IMR-90 (cell line): ENCODE data around the gene ABTB2. TPM values are rescaled to one million over a fixed set of nuclear protein-coding genes. Genes with fewer than 3 reads are reported as not detected.

ENCODE experiments used
- ATAC-seq: fragments of 200-7000 bp; cut with Tn5 transposase; 2 replicates; pipeline ENCODE4 v1.9.1; 2020; ENCODE audit warnings: low read depth, mild to moderate bottlenecking, moderate library complexity
- BruUV-seq: library from RNA; stranded (reverse); fragments of 400-500 nt; replicated peaks from 2 replicates; lab custom pipeline; 2021; lab: Mats Ljungman, UMichigan
- CTCF ChIA-PET: fragments of 300-600 bp; formaldehyde crosslinking; extraction: SDS; loops from one replicate; lab custom pipeline; 2021; ENCODE audit warnings: antibody characterized with exemption; lab: Yijun Ruan, JAX
- POLR2A ChIA-PET: fragments of 300-600 bp; sonication (Branson Sonifier 250); formaldehyde crosslinking; loops from one replicate; lab custom pipeline; 2022; ENCODE audit warnings: antibody characterized with exemption; ENCODE audit not compliant: unreplicated experiment; lab: Charles Lee
- DNase-seq: peaks from one replicate; pipeline ENCODE4 v3.0.0; 2013
- H2AFZ ChIP-seq: replicated peaks from 2 replicates; pipeline ENCODE3; 2013; ENCODE audit warnings: low read length, mild to moderate bottlenecking; ENCODE audit not compliant: poor library complexity
- H2AK5ac ChIP-seq: 2 replicates; pipeline ENCODE4 v1.6.1; 2013; ENCODE audit warnings: low read depth, low read length, inconsistent platforms
- H2AK9ac ChIP-seq: replicated peaks from 2 replicates; pipeline ENCODE3; 2013; ENCODE audit warnings: mild to moderate bottlenecking, low read depth, low read length, moderate library complexity; ENCODE audit not compliant: poor library complexity
- H2BK120ac ChIP-seq: 2 replicates; pipeline ENCODE4 v1.6.1; 2013; ENCODE audit warnings: low read depth, low read length, inconsistent platforms
- H2BK15ac ChIP-seq: 3 replicates; pipeline ENCODE4 v1.6.1; 2013; ENCODE audit warnings: low read depth, low read length, inconsistent platforms
- H2BK20ac ChIP-seq: 2 replicates; pipeline ENCODE4 v1.6.1; 2013; ENCODE audit warnings: low read depth, mild to moderate bottlenecking, inconsistent platforms, low read length, moderate library complexity
- H2BK5ac ChIP-seq: 2 replicates; pipeline ENCODE4 v1.6.1; 2013; ENCODE audit warnings: mild to moderate bottlenecking, low read depth, low read length, inconsistent platforms; ENCODE audit not compliant: poor library complexity, severe bottlenecking
- H3K14ac ChIP-seq: replicated peaks from 2 replicates; pipeline ENCODE4 v1.6.1; 2013; ENCODE audit warnings: low read depth, low read length, inconsistent platforms
- H3K18ac ChIP-seq: 2 replicates; pipeline ENCODE4 v1.6.1; 2013; ENCODE audit warnings: low read depth, low read length, control low read depth
- H3K23ac ChIP-seq: 2 replicates; pipeline ENCODE4 v1.6.1; 2013; ENCODE audit warnings: low read depth, low read length, inconsistent platforms
- H3K27ac ChIP-seq: 2 replicates; pipeline ENCODE4 v1.5.1; 2013; ENCODE audit warnings: mild to moderate bottlenecking, control low read depth, low read length; ENCODE audit not compliant: insufficient read depth
- H3K27me3 ChIP-seq: 2 replicates; pipeline ENCODE4 v1.6.1; 2013; ENCODE audit warnings: low read length; ENCODE audit not compliant: control insufficient read depth, insufficient read depth
- H3K36me3 ChIP-seq: 2 replicates; pipeline ENCODE4 v1.6.1; 2013; ENCODE audit warnings: low read length, mixed read lengths; ENCODE audit not compliant: control insufficient read depth, insufficient read depth
- H3K4ac ChIP-seq: 2 replicates; pipeline ENCODE4 v1.6.1; 2013; ENCODE audit warnings: low read depth, low read length, inconsistent platforms
- H3K4me1 ChIP-seq: 2 replicates; pipeline ENCODE4 v1.6.1; 2013; ENCODE audit warnings: low read length, mixed read lengths; ENCODE audit not compliant: control insufficient read depth, insufficient read depth
- H3K4me2 ChIP-seq: 2 replicates; pipeline ENCODE4 v1.6.1; 2013; ENCODE audit warnings: low read depth, mild to moderate bottlenecking, control low read depth, low read length, moderate library complexity
- H3K4me3 ChIP-seq: 2 replicates; pipeline ENCODE4 v1.5.1; 2013; ENCODE audit warnings: low read depth, mild to moderate bottlenecking, control low read depth, low read length, moderate library complexity; ENCODE audit not compliant: insufficient read depth
- H3K56ac ChIP-seq: 2 replicates; pipeline ENCODE4 v1.6.1; 2013; ENCODE audit warnings: low read length, inconsistent platforms; ENCODE audit not compliant: insufficient read depth; ENCODE audit errors: extremely low read depth
- H3K79me1 ChIP-seq, 2 experiments: 2 replicates each; pipeline ENCODE4 v1.6.1; 2013; ENCODE audit warnings: low read length in 2 of 2, inconsistent platforms in 1 of 2, low read depth in 1 of 2
- H3K9ac ChIP-seq: 2 replicates; pipeline ENCODE4 v1.6.1; 2013; ENCODE audit warnings: low read depth, low read length, control low read depth
- H3K9me1 ChIP-seq: 2 replicates; pipeline ENCODE4 v1.6.1; 2013; ENCODE audit warnings: low read length, inconsistent platforms; ENCODE audit not compliant: insufficient read depth
- H3K9me3 ChIP-seq: 2 replicates; pipeline ENCODE4 v1.6.1; 2013; ENCODE audit warnings: low read length; ENCODE audit not compliant: control insufficient read depth, insufficient read depth
- H4K20me1 ChIP-seq: 2 replicates; pipeline ENCODE4 v1.6.1; 2013; ENCODE audit warnings: low read length, inconsistent platforms; ENCODE audit not compliant: insufficient read depth
- H4K5ac ChIP-seq: 2 replicates; pipeline ENCODE4 v1.6.1; 2013; ENCODE audit warnings: mild to moderate bottlenecking, low read depth, low read length, control low read depth
- H4K8ac ChIP-seq, 2 experiments: 2 replicates each; pipeline ENCODE4 v1.6.1; 2013; ENCODE audit warnings: low read depth in 2 of 2, low read length in 2 of 2, control low read depth in 1 of 2, inconsistent platforms in 1 of 2
- H4K91ac ChIP-seq: 2 replicates; pipeline ENCODE4 v1.6.1; 2013; ENCODE audit warnings: low read depth, low read length, inconsistent platforms; ENCODE audit not compliant: insufficient read depth
- BHLHE40 ChIP-seq: fragments of 150-350 bp; IDR thresholded peaks from 2 replicates; pipeline ENCODE4 v1.6.1; 2016; ENCODE audit warnings: mild to moderate bottlenecking, low read depth, low read length
- CEBPB ChIP-seq: IDR thresholded peaks from 2 replicates; pipeline ENCODE4 v1.6.1; 2012; ENCODE audit warnings: low read depth, low read length, improper control_type of control experiment
- CHD1 ChIP-seq: IDR thresholded peaks from 2 replicates; pipeline ENCODE4 v1.6.1; 2012; ENCODE audit warnings: low read depth, low read length, improper control_type of control experiment
- CTCF ChIP-seq: conservative IDR thresholded peaks from 2 replicates; pipeline ENCODE4 v1.5.1; 2012; ENCODE audit warnings: mild to moderate bottlenecking, low read depth, low read length, improper control_type of control experiment
- FOS ChIP-seq: fragments of 150-350 bp; IDR thresholded peaks from 2 replicates; pipeline ENCODE4 v1.6.1; 2016; ENCODE audit warnings: low read depth, low read length
- MAFK ChIP-seq: IDR thresholded peaks from 2 replicates; pipeline ENCODE4 v1.6.1; 2012; ENCODE audit warnings: low read depth, low read length, improper control_type of control experiment
- MAZ ChIP-seq: IDR thresholded peaks from 2 replicates; pipeline ENCODE4 v1.6.1; 2012; ENCODE audit warnings: low read depth, mild to moderate bottlenecking, low read length, improper control_type of control experiment, moderate library complexity, borderline replicate concordance
- MXI1 ChIP-seq: IDR thresholded peaks from 2 replicates; pipeline ENCODE4 v1.6.1; 2012; ENCODE audit warnings: low read depth, mild to moderate bottlenecking, low read length, moderate library complexity, borderline replicate concordance
- NFE2L2 ChIP-seq: fragments of 150-350 bp; IDR thresholded peaks from 2 replicates; pipeline ENCODE4 v1.6.1; 2016; ENCODE audit warnings: low read depth, mild to moderate bottlenecking, low read length
- POLR2A ChIP-seq: IDR thresholded peaks from 2 replicates; pipeline ENCODE4 v1.6.1; 2012; ENCODE audit warnings: mild to moderate bottlenecking, low read depth, low read length
- RAD21 ChIP-seq: IDR thresholded peaks from 2 replicates; pipeline ENCODE4 v1.6.1; 2012; ENCODE audit warnings: low read length, improper control_type of control experiment
- RCOR1 ChIP-seq: IDR thresholded peaks from 2 replicates; pipeline ENCODE4 v1.6.1; 2012; ENCODE audit warnings: mild to moderate bottlenecking, low read length, improper control_type of control experiment; ENCODE audit not compliant: insufficient replicate concordance
- RFX5 ChIP-seq: IDR thresholded peaks from 2 replicates; pipeline ENCODE4 v1.8.0; 2012; ENCODE audit warnings: low read depth, mild to moderate bottlenecking, low read length, moderate library complexity
- WGBS, 2 experiments: methylation state at CpG; one replicate each; pipeline versions ENCODE4 v1.1.5 to v1.1.7; 2013; ENCODE audit warnings: missing lambda C conversion rate in 2 of 2; ENCODE audit not compliant: insufficient read length in 1 of 2; ENCODE audit errors: extremely low coverage in 2 of 2; 5-methylcytosine and 5-hydroxymethylcytosine counted together
- dilution Hi-C: fragments of 300-500 bp; cut with HindIII; formaldehyde crosslinking; loops from one replicate; pipeline ENCODE4 v1.14.3; 2018; ENCODE audit warnings: low sequenced_read_pairs; ENCODE audit not compliant: unreplicated experiment
- in situ Hi-C: fragments of 300-500 bp; cut with MboI; formaldehyde crosslinking; loops from 3 replicates; pipeline ENCODE4 v1.14.3; 2019; ENCODE audit warnings: low sequenced_read_pairs, inconsistent platforms, mixed read lengths
- intact Hi-C: fragments of 100-400 bp; cut with micrococcal nuclease; formaldehyde crosslinking; loops from 2 replicates; pipeline ENCODE4 v1.10.0; 2022
- polyA plus RNA-seq, 3 experiments: library from polyadenylated mRNA; depleted of rRNA; stranded (reverse); fragments of >200 nt; gene quantifications; 2 replicates each; pipeline ENCODE4 v1.2.3, GENCODE V29; 2012; ENCODE audit warnings: low replicate concordance in 1 of 3
- total RNA-seq: library from RNA; depleted of rRNA; stranded (reverse); fragments of >200 nt; gene quantifications from 2 replicates; pipeline ENCODE4 v1.2.3, GENCODE V29; 2012
- TF ChIP-seq, protein P1 (sequence below): fragments of 150-350 bp; IDR thresholded peaks from 2 replicates; pipeline ENCODE4 v1.6.1; 2016; ENCODE audit warnings: low read depth, mild to moderate bottlenecking, low read length, moderate library complexity, borderline replicate concordance
- TF ChIP-seq, protein P2 (sequence below): fragments of 150-350 bp; IDR thresholded peaks from 2 replicates; pipeline ENCODE4 v1.6.1; 2017; ENCODE audit warnings: mild to moderate bottlenecking, antibody characterized with exemption, low read length, low read depth

The ABTB2 gene
- total and polyA plus RNA-seq, 2 of the 4 experiments (the other 2 are of a cell fraction): 0.18 to 2.0 TPM

GRCh38 chr11:34182425-34182824 lies 175.4 kb downstream of the ABTB2 start:
- POLR2A ChIA-PET: no interaction called here
- TF ChIP-seq POLR2A: no peak
- TF ChIP-seq RCOR1: no peak
- TF ChIP-seq RAD21: no peak
- TF ChIP-seq MAZ: no peak
- no peak for TF ChIP-seq CEBPB
- no peak for TF ChIP-seq FOS
- TF ChIP-seq CHD1: no peak
- no peak for TF ChIP-seq NFE2L2
- no peak for TF ChIP-seq MAFK
- TF ChIP-seq RFX5: no peak
- TF ChIP-seq, protein P1, sequence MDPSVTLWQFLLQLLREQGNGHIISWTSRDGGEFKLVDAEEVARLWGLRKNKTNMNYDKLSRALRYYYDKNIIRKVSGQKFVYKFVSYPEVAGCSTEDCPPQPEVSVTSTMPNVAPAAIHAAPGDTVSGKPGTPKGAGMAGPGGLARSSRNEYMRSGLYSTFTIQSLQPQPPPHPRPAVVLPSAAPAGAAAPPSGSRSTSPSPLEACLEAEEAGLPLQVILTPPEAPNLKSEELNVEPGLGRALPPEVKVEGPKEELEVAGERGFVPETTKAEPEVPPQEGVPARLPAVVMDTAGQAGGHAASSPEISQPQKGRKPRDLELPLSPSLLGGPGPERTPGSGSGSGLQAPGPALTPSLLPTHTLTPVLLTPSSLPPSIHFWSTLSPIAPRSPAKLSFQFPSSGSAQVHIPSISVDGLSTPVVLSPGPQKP: no peak
- no peak for TF ChIP-seq CTCF
- TF ChIP-seq, protein P2, sequence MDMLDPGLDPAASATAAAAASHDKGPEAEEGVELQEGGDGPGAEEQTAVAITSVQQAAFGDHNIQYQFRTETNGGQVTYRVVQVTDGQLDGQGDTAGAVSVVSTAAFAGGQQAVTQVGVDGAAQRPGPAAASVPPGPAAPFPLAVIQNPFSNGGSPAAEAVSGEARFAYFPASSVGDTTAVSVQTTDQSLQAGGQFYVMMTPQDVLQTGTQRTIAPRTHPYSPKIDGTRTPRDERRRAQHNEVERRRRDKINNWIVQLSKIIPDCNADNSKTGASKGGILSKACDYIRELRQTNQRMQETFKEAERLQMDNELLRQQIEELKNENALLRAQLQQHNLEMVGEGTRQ: no peak
- no peak for TF ChIP-seq BHLHE40
- no peak for TF ChIP-seq MXI1
- no peak overlapping the region for H3K4me2 ChIP-seq

More at GRCh38 chr11:34182425-34182824, 175.4 kb downstream of the ABTB2 start:
- no peaks in the 10 kb centered on the region for H3K79me1 ChIP-seq
- H3K18ac ChIP-seq: no peak overlapping the region
- DNase-seq: no peak
- H2AFZ ChIP-seq: no peak overlapping the region
- H2BK5ac ChIP-seq: no peak overlapping the region
- no peak overlapping the region for H2AK5ac ChIP-seq
- intact Hi-C loops (no loop called here), in situ Hi-C loops (no loop called here), dilution Hi-C loops (loop anchor here (25.0 kb wide), 1 partner anchor 155 kb away; no protein-coding TSS in a partner anchor)
- peaks cover 3% of the 10 kb centered on the region; the same call in 1 of the 2 replicates for H3K27me3 ChIP-seq
- H2BK20ac ChIP-seq: no peak overlapping the region
- WGBS, 2 experiments: 67% methylated on average over 1 of the region's 2 CpGs; no CpG with 5 or more reads in 1 of the 2 experiments
- H3K9me3 ChIP-seq: no peaks in the 10 kb centered on the region
- no peak overlapping the region for H2AK9ac ChIP-seq
- no peak overlapping the region for H3K9ac ChIP-seq
- no TSS peak for BruUV-seq
- H4K5ac ChIP-seq: no peak overlapping the region
- H3K9me1 ChIP-seq: no peaks in the 10 kb centered on the region
- H4K91ac ChIP-seq: no peak overlapping the region
- no peak overlapping the region for H3K23ac ChIP-seq
- no peak overlapping the region for H3K4ac ChIP-seq
- no peak overlapping the region for H3K56ac ChIP-seq
- CTCF ChIA-PET: no interaction called here
- H3K4me3 ChIP-seq: no peak overlapping the region
- H4K20me1 ChIP-seq: no peaks in the 10 kb centered on the region
- no peaks in the 10 kb centered on the region for H3K36me3 ChIP-seq
- H3K27ac ChIP-seq: no peak overlapping the region
- H4K8ac ChIP-seq: no peak overlapping the region
- H3K4me1 ChIP-seq: peaks cover 2% of the 10 kb centered on the region; the same call in 1 of the 2 replicates
- no peak overlapping the region for H2BK15ac ChIP-seq
- ATAC-seq: no peak
- no peak overlapping the region for H3K14ac ChIP-seq
- H2BK120ac ChIP-seq: no peak overlapping the region
